A673 (cell line): ENCODE measurements around the gene CNIH4.

ENCODE experiments used
- CTCF ChIP-seq: fragments of 300-800, 200-600 bp; sonication (generic); conservative IDR thresholded peaks from 2 replicates; pipeline ENCODE4 v1.5.1; 2017; ENCODE audit warnings: low read depth, mild to moderate bottlenecking, antibody characterized with exemption, low read length, moderate library complexity, mixed read lengths
- EZH2 ChIP-seq: fragments of 200-600 bp; sonication (generic); IDR thresholded peaks from 2 replicates; pipeline ENCODE4 v1.6.1; 2017; ENCODE audit warnings: borderline replicate concordance, low read depth, mild to moderate bottlenecking, mixed read lengths, antibody characterized with exemption, low read length; ENCODE audit not compliant: poor library complexity, severe bottlenecking

- TF ChIP-seq CTCF (no peak), EZH2 (no peak)
Observed at GRCh38 chr1:224321706-224322105, 35.0 kb upstream of the CNIH4 start.
